Measurements from ENCODE around the gene UBE4B. TPM values are rescaled to one million over a fixed set of nuclear protein-coding genes. Genes with fewer than 3 reads are reported as not detected.

The UBE4B gene
- total RNA-seq, 1 donor from 2014 or later, result 47.1 TPM

GRCh38 chr1:10187026-10187334, 154.2 kb downstream of the UBE4B start:
- no peaks in the 10 kb centered on the region for H3K27me3 ChIP-seq (ENCODE audit: control insufficient read depth, insufficient read depth, low read length)
- no peak for DNase-seq (ENCODE audit: low read depth)
- TF ChIP-seq CTCF (IDR thresholded peaks at IDR 0.05; ENCODE audit: insufficient read depth, low read length, poor library complexity, severe bottlenecking), result no peak
- H3K36me3 ChIP-seq (ENCODE audit: control insufficient read depth, insufficient read depth, low read length), result no peaks in the 10 kb centered on the region
- H3K4me3 ChIP-seq (ENCODE audit: low read depth, low read length), result no peak overlapping the region

DNA sequence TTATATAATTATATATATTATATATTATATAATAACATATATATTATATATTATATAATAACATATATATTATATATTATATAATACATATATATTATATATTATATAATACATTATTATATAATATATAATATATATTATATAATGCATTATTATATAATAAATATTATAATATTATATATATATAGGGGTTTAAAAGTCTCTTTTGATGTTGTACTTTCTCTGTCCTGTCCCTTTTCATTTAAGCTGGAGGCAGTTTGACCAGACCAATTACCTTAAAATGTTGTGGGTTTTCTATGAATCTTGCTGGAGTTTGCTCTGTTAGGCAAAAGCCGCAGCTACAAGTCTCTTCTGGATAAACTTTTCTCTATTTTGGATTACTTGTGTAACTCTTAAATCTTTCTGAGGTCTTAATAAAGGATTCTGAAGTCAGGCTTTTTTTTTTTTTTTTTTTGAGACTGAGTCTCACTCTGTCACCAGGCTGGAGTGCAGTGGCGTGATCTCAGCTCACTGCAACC, 155.4 kb downstream of the UBE4B start:
- no peaks in the 10 kb centered on the region for H3K27me3 ChIP-seq (ENCODE audit: control insufficient read depth, insufficient read depth, low read length)
- TF ChIP-seq CTCF (IDR thresholded peaks at IDR 0.05; ENCODE audit: insufficient read depth, low read length, poor library complexity, severe bottlenecking), result no peak

DNA sequence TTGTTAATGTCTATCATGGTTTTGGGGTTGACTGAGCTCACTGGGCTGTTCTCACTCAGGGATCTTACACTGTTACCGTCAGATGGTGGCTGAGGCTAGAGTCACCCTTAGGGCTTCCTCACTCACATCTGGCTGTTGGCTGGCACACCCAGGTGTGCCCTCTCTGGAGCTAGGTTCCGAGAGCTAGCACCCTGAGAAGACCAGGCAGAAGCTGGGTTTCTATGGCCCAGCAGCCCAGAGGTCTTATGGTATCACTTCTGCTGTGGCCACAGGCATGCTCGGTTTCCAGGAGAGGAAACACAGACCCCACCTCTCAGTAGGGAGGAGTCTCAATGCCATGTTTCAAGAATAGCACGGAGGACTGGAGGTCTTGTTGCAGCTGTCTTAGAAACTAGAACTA, 156.9 kb downstream of the UBE4B start:
- Histone ChIP-seq H3K4me3 (ENCODE audit: low read depth, low read length) (no peak overlapping the region), H3K36me3 (ENCODE audit: control insufficient read depth, insufficient read depth, low read length) (no peaks in the 10 kb centered on the region), H3K27me3 (ENCODE audit: control insufficient read depth, insufficient read depth, low read length) (no peaks in the 10 kb centered on the region)
- TF ChIP-seq CTCF (IDR thresholded peaks at IDR 0.05; ENCODE audit: insufficient read depth, low read length, poor library complexity, severe bottlenecking), result no peak
- DNase-seq (ENCODE audit: low read depth), result no peak

More for the DNA sequence above, 155.4 kb downstream of the UBE4B start:
- no peaks in the 10 kb centered on the region for H3K36me3 ChIP-seq (ENCODE audit: control insufficient read depth, insufficient read depth, low read length)
- no peak for DNase-seq (ENCODE audit: low read depth)
- H3K4me3 ChIP-seq (ENCODE audit: low read depth, low read length), result no peak overlapping the region

DNA sequence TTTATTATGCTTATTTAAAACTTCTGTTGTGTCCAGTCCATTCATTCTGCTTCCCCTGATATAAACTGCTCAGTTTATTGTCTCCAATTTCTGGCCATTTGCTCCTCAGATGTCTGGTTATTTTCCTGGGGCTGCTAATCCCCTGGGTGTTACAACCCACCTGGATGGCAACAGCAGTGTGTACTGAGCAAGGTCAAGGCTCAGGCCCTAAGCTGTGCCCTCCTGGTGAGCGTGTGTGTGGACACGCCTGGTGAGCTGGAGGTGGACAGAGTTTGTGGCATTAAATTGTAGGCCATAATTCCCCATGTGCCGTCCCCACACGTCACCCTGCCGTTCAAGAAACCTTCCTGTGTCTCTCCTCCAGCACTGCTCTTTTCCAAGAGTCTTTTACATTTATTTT, 159.5 kb downstream of the UBE4B start:
- TF ChIP-seq CTCF (IDR thresholded peaks at IDR 0.05; ENCODE audit: insufficient read depth, low read length, poor library complexity, severe bottlenecking), result no peak
- H3K27me3 ChIP-seq (ENCODE audit: control insufficient read depth, insufficient read depth, low read length), result no peaks in the 10 kb centered on the region
- H3K36me3 ChIP-seq (ENCODE audit: control insufficient read depth, insufficient read depth, low read length), result no peaks in the 10 kb centered on the region
- DNase-seq (ENCODE audit: low read depth), result no peak
- no peak overlapping the region for H3K4me3 ChIP-seq (ENCODE audit: low read depth, low read length)

DNA sequence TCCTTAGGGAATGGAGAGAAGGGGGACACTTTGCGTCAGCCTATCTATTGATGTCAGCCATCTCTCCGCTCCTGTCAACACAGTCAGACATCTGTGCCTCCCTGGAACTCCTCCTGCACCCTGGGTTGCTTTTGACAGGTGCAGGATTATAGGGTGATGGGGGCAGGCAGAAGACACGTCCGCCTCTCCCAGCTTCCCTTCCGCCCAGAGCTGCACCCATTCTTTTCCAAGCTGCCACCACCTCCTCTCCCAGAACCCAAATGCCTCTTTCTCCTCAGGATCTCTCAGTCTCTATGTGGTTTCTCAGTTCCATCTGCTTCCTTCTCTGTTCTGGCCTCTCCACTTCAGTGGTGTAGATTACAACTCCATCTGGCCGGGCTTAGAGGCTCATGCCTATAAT, 160.5 kb downstream of the UBE4B start:
- H3K27me3 ChIP-seq (ENCODE audit: control insufficient read depth, insufficient read depth, low read length), result no peaks in the 10 kb centered on the region
- no peak for DNase-seq (ENCODE audit: low read depth)
- H3K4me3 ChIP-seq (ENCODE audit: low read depth, low read length), result no peak overlapping the region
- H3K36me3 ChIP-seq (ENCODE audit: control insufficient read depth, insufficient read depth, low read length), result no peaks in the 10 kb centered on the region
- no peak for TF ChIP-seq CTCF (IDR thresholded peaks at IDR 0.05; ENCODE audit: insufficient read depth, low read length, poor library complexity, severe bottlenecking)

GRCh38 chr1:10195570-10195969, 162.8 kb downstream of the UBE4B start:
- no peak for DNase-seq (ENCODE audit: low read depth)

More at GRCh38 chr1:10195570-10195969, 162.8 kb downstream of the UBE4B start:
- TF ChIP-seq CTCF (IDR thresholded peaks at IDR 0.05; ENCODE audit: insufficient read depth, low read length, poor library complexity, severe bottlenecking), result no peak
- Histone ChIP-seq H3K4me3 (ENCODE audit: low read depth, low read length) (no peak overlapping the region), H3K27me3 (ENCODE audit: control insufficient read depth, insufficient read depth, low read length) (no peaks in the 10 kb centered on the region), H3K36me3 (ENCODE audit: control insufficient read depth, insufficient read depth, low read length) (no peaks in the 10 kb centered on the region)
